HFFc6 (cell line): ENCODE results near the gene PNO1. TPM values are rescaled to one million over a fixed set of nuclear protein-coding genes. Genes with fewer than 3 reads are reported as not detected.

Experiments used
- DNase-seq: peaks from one replicate; pipeline ENCODE4 v3.0.0-alpha.2; 2018
- H3K27ac Mint-ChIP-seq: 2 replicates; pipeline ENCODE4 v1.8.0; 2020; ENCODE audit warnings: mild to moderate bottlenecking, mixed read lengths
- H3K27me3 Mint-ChIP-seq: 2 replicates; pipeline ENCODE4 v1.8.0; 2021; ENCODE audit warnings: mild to moderate bottlenecking, moderate library complexity, mixed read lengths; ENCODE audit not compliant: insufficient read depth
- H3K36me3 Mint-ChIP-seq: 2 replicates; pipeline ENCODE4 v1.8.0; 2021; ENCODE audit warnings: low read depth, mixed read lengths
- H3K4me1 Mint-ChIP-seq: 2 replicates; pipeline ENCODE4 v1.8.0; 2020; ENCODE audit warnings: low read depth, mixed read lengths
- H3K4me3 Mint-ChIP-seq: 2 replicates; pipeline ENCODE4 v1.8.0; 2020; ENCODE audit warnings: mild to moderate bottlenecking, moderate library complexity, mixed read lengths
- H3K9me3 Mint-ChIP-seq: 2 replicates; pipeline ENCODE4 v1.8.0; 2020; ENCODE audit warnings: mild to moderate bottlenecking, mixed read lengths
- CTCF ChIP-seq: fragments of 200-600 bp; sonication (generic); IDR thresholded peaks from 2 replicates; pipeline ENCODE4 v1.5.0; 2021; ENCODE audit warnings: antibody characterized with exemption, mild to moderate bottlenecking
- total RNA-seq, 6 experiments: library from RNA; stranded (reverse); fragmentation: NEBNext Ultra II Directional; extraction: Animal tissue kit (Norgen Biotek cat#: 25700); gene quantifications; 2 replicates in 1 of 6; 3 replicates in 5 of 6; pipeline ENCODE4 v1.2.3, GENCODE V29; 2021

PNO1 gene
- total RNA-seq, 6 experiments from 2014 or later, result 18.3 to 26.0 (median 20.4) TPM

- Mint-ChIP-seq H3K27me3 (peaks cover 1% of the 10 kb centered on the region; the same call in 1 of the 2 replicates), H3K27ac (no peak overlapping the region), H3K36me3 (peaks cover 24% of the 10 kb centered on the region; the same call in 1 of the 2 replicates), H3K4me1 (peaks cover 86% of the 10 kb centered on the region), H3K4me3 (no peak overlapping the region), H3K9me3 (no peaks in the 10 kb centered on the region)
- no peak for DNase-seq
- TF ChIP-seq CTCF, result no peak
Measured at GRCh38 chr2:68223419-68223818, 65.7 kb downstream of the PNO1 start.

GRCh38 chr2:68225119-68225632, 67.5 kb downstream of the PNO1 start:
- Mint-ChIP-seq H3K36me3 (peaks cover 20% of the 10 kb centered on the region; the same call in 1 of the 2 replicates), H3K9me3 (no peaks in the 10 kb centered on the region), H3K4me1 (peaks cover 86% of the 10 kb centered on the region), H3K27me3 (peaks cover 1% of the 10 kb centered on the region; the same call in 1 of the 2 replicates), H3K27ac (peak overlapping the region; percentile 67), H3K4me3 (no peak overlapping the region)
- DNase-seq, result no peak
- peak; percentile 40 for TF ChIP-seq CTCF

Other genes with a start within 250 kb of the PNO1 start
- 10 to 100 TPM; 15.8 to 19.9 (median 18.1) TPM for gene C1D, start 94.9 kb upstream of the PNO1 start, total RNA-seq
- 10 to 100 TPM; 60.0 to 67.0 (median 63.0) TPM for gene PPP3R1, start 94.6 kb downstream of the PNO1 start, total RNA-seq
- 10 to 100 TPM; 33.6 to 53.8 (median 47.2) TPM for gene CNRIP1, start 162.1 kb downstream of the PNO1 start, total RNA-seq
- gene PLEK, start 207.4 kb downstream of the PNO1 start, total RNA-seq, result not detected